ENCODE results near the gene BATF2. TPM values are rescaled to one million over a fixed set of nuclear protein-coding genes. Genes with fewer than 3 reads are reported as not detected.
"Not testable (repeated sequence)": the region's sequence is repeated elsewhere in the genome, so short reads cannot be mapped to it uniquely, and the experiment has no call there.

BATF2 gene
- total RNA-seq, 8 experiments from 2014 or later, result 0.22 to 15.8 (median 1.1) TPM

DNA sequence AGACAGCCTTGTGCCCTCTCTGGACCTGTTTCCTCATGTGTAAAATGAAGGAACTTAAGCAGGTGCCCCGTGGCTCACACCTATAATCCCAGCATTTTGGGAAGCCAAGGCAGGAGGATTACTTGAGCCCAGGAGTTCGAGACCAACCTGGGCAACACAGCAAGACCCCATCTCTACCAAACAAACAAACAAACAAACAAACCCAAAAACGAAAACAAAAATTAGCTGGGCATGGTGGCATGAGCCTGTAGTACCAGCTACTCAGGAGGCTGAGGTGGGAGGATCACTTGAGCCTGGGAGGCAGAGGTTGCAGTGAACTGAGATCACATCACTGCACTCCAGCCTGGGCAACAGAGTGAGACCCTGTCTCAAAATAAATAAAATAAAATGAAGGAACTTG, 7.2 kb upstream of the BATF2 start:
- 42 to 100% (median 55%) methylated on average over 1 to 3 of the region's 3 CpGs; no CpG with 5 or more reads in 4 of the 10 experiments for WGBS, 10 experiments
- H3K4me3 ChIP-seq; ATAC-seq (replicated peaks in 6 of 8); H3K4me1 ChIP-seq (replicated peaks in 1 of 2); in situ Hi-C loops (cut with MboI; ENCODE audit: low pct_unique_long_range_greater_than_20kb in 2 of 9, low sequenced_read_pairs in 9 of 9, unreplicated experiment in 9 of 9); H3K27ac ChIP-seq: not testable (repeated sequence)

- Histone ChIP-seq H3K4me3 (no peak overlapping the region), H3K27ac (no peak overlapping the region), H3K4me1 (replicated peaks in 1 of 2) (no peaks in the 10 kb centered on the region)
- in situ Hi-C loops (cut with MboI; ENCODE audit: low pct_unique_long_range_greater_than_20kb in 2 of 9, low sequenced_read_pairs in 9 of 9, unreplicated experiment in 9 of 9), result no loop called here
- WGBS, 10 experiments, result 73 to 83% methylated on average over 1 to 3 of the region's 7 CpGs; no CpG with 5 or more reads in 8 of the 10 experiments
- no peak for ATAC-seq (replicated peaks in 6 of 8)
Measured at GRCh38 chr11:65003282-65003681, 6.5 kb upstream of the BATF2 start.

GRCh38 chr11:65002706-65003105, 5.9 kb upstream of the BATF2 start:
- ATAC-seq (replicated peaks in 6 of 8), result no peak
- in situ Hi-C loops (cut with MboI; ENCODE audit: low pct_unique_long_range_greater_than_20kb in 2 of 9, low sequenced_read_pairs in 9 of 9, unreplicated experiment in 9 of 9), result no loop called here
- Histone ChIP-seq H3K4me1 (replicated peaks in 1 of 2) (no peaks in the 10 kb centered on the region), H3K4me3 (no peak overlapping the region), H3K27ac (no peak overlapping the region)
- WGBS, 10 experiments, result 0 to 90% (median 72%) methylated on average over 2 to 5 of the region's 5 CpGs; no CpG with 5 or more reads in 5 of the 10 experiments

GRCh38 chr11:64999478-64999877, 2.7 kb upstream of the BATF2 start:
- WGBS, 10 experiments, result 40 to 100% (median 64%) methylated on average over 1 of the region's 1 CpG; no CpG with 5 or more reads in 6 of the 10 experiments
- Histone ChIP-seq H3K27ac (no peak overlapping the region), H3K4me1 (replicated peaks in 1 of 2) (peaks cover 0 to 4% of the 10 kb centered on the region in 2 donors), H3K4me3 (no peak overlapping the region)
- no peak for ATAC-seq (replicated peaks in 6 of 8)
- in situ Hi-C loops (cut with MboI; ENCODE audit: low pct_unique_long_range_greater_than_20kb in 2 of 9, low sequenced_read_pairs in 9 of 9, unreplicated experiment in 9 of 9), result no loop called here

DNA sequence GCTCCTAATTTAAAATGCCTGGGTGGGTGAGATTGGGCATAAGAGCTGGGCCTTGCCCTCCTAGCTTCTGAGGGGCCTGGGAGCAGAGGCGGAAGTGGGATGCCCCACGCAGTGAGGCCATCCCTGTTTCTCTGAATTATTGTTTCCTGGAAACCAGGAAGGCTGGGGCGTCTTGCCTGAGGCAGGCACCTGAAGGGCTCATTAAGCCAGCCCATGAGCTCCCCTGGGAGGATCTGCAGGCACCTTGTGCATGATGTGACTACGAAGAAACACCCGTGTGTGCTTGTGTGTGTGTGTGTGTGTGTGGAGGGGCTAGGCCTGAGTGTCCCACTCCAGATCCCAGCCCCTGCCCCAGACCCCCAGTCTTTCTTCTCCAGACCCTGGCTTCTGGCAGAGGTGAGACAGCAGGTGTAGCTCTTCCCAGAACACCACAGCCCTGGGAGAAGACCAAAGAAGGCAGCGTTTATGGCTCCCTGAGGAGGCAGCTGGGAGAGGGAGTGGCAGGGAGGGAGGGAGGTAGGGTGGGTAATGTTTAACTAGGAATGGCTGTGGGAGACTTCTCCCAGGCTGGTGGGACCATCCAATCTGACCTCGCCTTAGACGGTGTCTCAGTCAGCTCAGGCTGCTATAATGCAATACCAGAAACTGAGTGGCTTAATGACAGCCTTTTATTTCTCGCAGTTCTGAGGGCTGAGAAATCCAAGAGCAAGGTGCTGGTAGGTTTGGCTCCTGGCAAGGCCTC, 2.1 kb upstream of the BATF2 start:
- 36 to 100% (median 90%) methylated on average over 1 to 5 of the region's 9 CpGs; no CpG with 5 or more reads in 3 of the 10 experiments for WGBS, 10 experiments
- no peak overlapping the region for H3K4me3 ChIP-seq
- in situ Hi-C loops (cut with MboI; ENCODE audit: low pct_unique_long_range_greater_than_20kb in 2 of 9, low sequenced_read_pairs in 9 of 9, unreplicated experiment in 9 of 9), result no loop called here
- peak in 1 of 8 experiments; percentile 14 for ATAC-seq (replicated peaks in 6 of 8)
- H3K27ac ChIP-seq, result no peak overlapping the region
- peaks cover 0 to 4% of the 10 kb centered on the region in 2 donors for H3K4me1 ChIP-seq (replicated peaks in 1 of 2)

DNA sequence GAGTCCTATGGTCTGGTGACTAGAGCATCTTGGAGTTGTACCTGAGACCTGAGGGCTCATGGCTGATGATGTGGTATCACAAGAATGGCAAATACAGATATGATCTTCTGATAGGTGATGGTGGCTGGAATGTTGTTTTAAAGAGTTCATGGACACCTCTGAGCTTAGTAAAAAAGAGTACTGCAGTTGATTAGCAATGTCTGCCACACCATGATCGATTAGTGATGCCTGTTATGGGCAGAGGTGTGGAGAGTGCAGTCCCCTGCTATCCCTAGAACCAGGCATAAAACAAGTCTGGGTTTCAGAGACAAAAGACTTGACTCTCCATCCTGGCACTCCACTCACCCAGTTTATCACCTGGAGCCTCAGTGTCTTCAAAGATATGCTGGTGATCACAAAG, 1.4 kb upstream of the BATF2 start:
- in situ Hi-C loops (cut with MboI; ENCODE audit: low pct_unique_long_range_greater_than_20kb in 2 of 9, low sequenced_read_pairs in 9 of 9, unreplicated experiment in 9 of 9), result no loop called here
- no peak for ATAC-seq (replicated peaks in 6 of 8)
- WGBS, 10 experiments, result 40 to 100% (median 71%) methylated on average over 1 of the region's 1 CpG; no CpG with 5 or more reads in 7 of the 10 experiments

DNA sequence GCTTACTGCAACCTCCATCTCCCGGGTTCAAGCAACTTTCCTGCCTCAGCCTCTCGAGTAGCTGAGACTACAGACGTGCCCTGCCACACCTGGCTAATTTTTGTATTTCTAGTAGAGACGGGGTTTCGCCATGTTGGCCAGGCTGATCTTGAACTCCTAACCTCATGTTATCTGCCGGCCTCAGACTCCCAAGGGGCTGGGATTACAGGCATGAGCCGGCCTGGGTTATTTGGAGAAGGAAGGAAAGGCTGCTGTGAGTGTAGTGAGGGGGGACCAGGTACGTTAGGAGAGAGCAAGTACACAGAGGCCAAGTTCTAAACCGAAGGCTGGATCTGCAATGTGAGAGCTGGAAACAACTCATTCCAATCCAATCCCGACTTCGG, 453 bp downstream of the BATF2 start:
- H3K4me1 ChIP-seq (replicated peaks in 1 of 2), result peaks cover 0 to 4% of the 10 kb centered on the region in 2 donors
- 0 to 100% (median 65%) methylated on average over 1 to 5 of the region's 11 CpGs; no CpG with 5 or more reads in 4 of the 10 experiments for WGBS, 10 experiments
- in situ Hi-C loops (cut with MboI; ENCODE audit: low pct_unique_long_range_greater_than_20kb in 2 of 9, low sequenced_read_pairs in 9 of 9, unreplicated experiment in 9 of 9), result no loop called here
- H3K27ac ChIP-seq, result no peak overlapping the region
- ATAC-seq (replicated peaks in 6 of 8), result peak in 2 of 8 experiments; percentile 11 to 13
- no peak overlapping the region for H3K4me3 ChIP-seq

More for the DNA sequence above, 1.4 kb upstream of the BATF2 start:
- H3K27ac ChIP-seq, result no peak overlapping the region
- H3K4me1 ChIP-seq (replicated peaks in 1 of 2), result peaks cover 0 to 4% of the 10 kb centered on the region in 2 donors
- no peak overlapping the region for H3K4me3 ChIP-seq

- in situ Hi-C loops (cut with MboI; ENCODE audit: low pct_unique_long_range_greater_than_20kb in 2 of 9, low sequenced_read_pairs in 9 of 9, unreplicated experiment in 9 of 9), result no loop called here
- Histone ChIP-seq H3K27ac (no peak overlapping the region), H3K4me3 (no peak overlapping the region), H3K4me1 (replicated peaks in 1 of 2) (peaks cover 14 to 17% of the 10 kb centered on the region in 2 donors)
- WGBS, 10 experiments, result 70 to 80% methylated on average over 2 to 4 of the region's 7 CpGs; no CpG with 5 or more reads in 8 of the 10 experiments
- no peak for ATAC-seq (replicated peaks in 6 of 8)
Measured at GRCh38 chr11:64994318-64994717, 2.5 kb downstream of the BATF2 start.

- 12 to 80% (median 48%) methylated on average over 1 to 8 of the region's 15 CpGs for WGBS, 10 experiments
- in situ Hi-C loops (cut with MboI; ENCODE audit: low pct_unique_long_range_greater_than_20kb in 2 of 9, low sequenced_read_pairs in 9 of 9, unreplicated experiment in 9 of 9), result no loop called here
- H3K4me3 ChIP-seq, result no peak overlapping the region
- peaks cover 14% of the 10 kb centered on the region in 2 donors for H3K4me1 ChIP-seq (replicated peaks in 1 of 2)
- ATAC-seq (replicated peaks in 6 of 8), result peak; percentile 84 to 96 (median 90)
- peak overlapping the region; percentile 68 to 71 for H3K27ac ChIP-seq
Measured at GRCh38 chr11:64990222-64990923, 6.4 kb downstream of the BATF2 start.

DNA sequence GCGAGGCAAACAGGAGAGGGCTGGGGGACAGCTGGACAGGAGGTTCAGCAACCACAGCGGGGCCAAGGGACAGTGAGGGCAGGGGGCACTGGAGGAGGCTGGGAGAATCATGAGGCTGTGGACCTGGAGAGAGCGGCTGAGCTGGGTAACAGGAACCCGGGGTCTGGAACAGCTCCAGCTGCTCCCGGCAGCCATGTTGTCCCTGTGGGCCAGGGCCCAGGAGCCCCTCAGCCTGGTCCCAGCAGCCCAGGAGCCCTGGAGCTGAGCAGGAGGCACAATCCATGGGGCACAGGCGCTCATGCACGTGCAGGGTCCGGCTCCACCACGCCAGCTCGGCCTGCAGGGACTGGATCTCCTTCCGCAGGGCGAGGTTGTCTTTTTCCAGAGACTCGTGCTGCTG, 7.4 kb downstream of the BATF2 start:
- in situ Hi-C loops (cut with MboI; ENCODE audit: low pct_unique_long_range_greater_than_20kb in 2 of 9, low sequenced_read_pairs in 9 of 9, unreplicated experiment in 9 of 9), result no loop called here
- H3K4me1 ChIP-seq (replicated peaks in 1 of 2), result peaks cover 14% of the 10 kb centered on the region in 2 donors
- ATAC-seq (replicated peaks in 6 of 8), result peak in 4 of 8 experiments; percentile 2 to 8 (median 5)
- WGBS, 10 experiments, result 93 to 100% methylated on average over 1 to 2 of the region's 13 CpGs; no CpG with 5 or more reads in 8 of the 10 experiments
- peak overlapping the region; percentile 68 to 71 for H3K27ac ChIP-seq
- H3K4me3 ChIP-seq, result no peak overlapping the region

- no peak for ATAC-seq (replicated peaks in 6 of 8)
- H3K4me1 ChIP-seq (replicated peaks in 1 of 2), result peaks cover 14% of the 10 kb centered on the region in 2 donors
- in situ Hi-C loops (cut with MboI; ENCODE audit: low pct_unique_long_range_greater_than_20kb in 2 of 9, low sequenced_read_pairs in 9 of 9, unreplicated experiment in 9 of 9), result no loop called here
- H3K27ac ChIP-seq, result no peak overlapping the region
- WGBS, 10 experiments, result 20 to 100% (median 100%) methylated on average over 1 to 2 of the region's 6 CpGs; no CpG with 5 or more reads in 2 of the 10 experiments
- H3K4me3 ChIP-seq, result no peak overlapping the region
Measured at GRCh38 chr11:64987998-64988854, 8.5 kb downstream of the BATF2 start.

GRCh38 chr11:64983339-64983738, 13.4 kb downstream of the BATF2 start:
- H3K4me1 ChIP-seq (replicated peaks in 1 of 2); in situ Hi-C loops (cut with MboI; ENCODE audit: low pct_unique_long_range_greater_than_20kb in 2 of 9, low sequenced_read_pairs in 9 of 9, unreplicated experiment in 9 of 9); H3K4me3 ChIP-seq; ATAC-seq (replicated peaks in 6 of 8); H3K27ac ChIP-seq: not testable (repeated sequence)
- WGBS, 10 experiments, result 30 to 100% (median 75%) methylated on average over 1 to 5 of the region's 5 CpGs; no CpG with 5 or more reads in 1 of the 10 experiments
